ENCODE measurements around the gene LDLRAD2.
"Not testable (repeated sequence)": the region's sequence is repeated elsewhere in the genome, so short reads cannot be mapped to it uniquely, and the experiment has no call there.

The LDLRAD2 gene

GRCh38 chr1:21783679-21784603, 28.1 kb upstream of the LDLRAD2 start:
- no peak for DNase-seq (ENCODE audit: low read depth in 4 of 4, low spot score in 1 of 4)

DNA sequence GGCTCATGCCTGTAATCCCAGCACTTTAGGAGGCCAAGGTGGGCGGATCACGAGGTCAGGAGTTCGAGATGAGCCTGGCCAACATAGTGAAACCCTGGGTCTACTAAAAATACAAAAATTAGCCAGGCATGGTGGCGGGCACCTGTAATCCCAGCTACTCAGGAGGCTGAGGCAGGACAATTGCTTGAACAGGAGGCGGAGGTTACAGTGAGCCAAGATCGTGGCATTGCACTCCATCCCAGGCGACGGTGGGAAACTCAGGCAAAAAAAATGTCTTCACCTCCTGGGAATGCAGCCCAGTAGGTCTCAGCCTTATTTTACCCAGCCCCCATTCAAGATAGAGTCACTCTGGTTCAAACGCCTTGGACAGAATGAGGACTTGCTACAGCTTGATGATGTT, 26.3 kb upstream of the LDLRAD2 start:
- DNase-seq (ENCODE audit: low read depth in 4 of 4, low spot score in 1 of 4) = not testable (repeated sequence)

DNA sequence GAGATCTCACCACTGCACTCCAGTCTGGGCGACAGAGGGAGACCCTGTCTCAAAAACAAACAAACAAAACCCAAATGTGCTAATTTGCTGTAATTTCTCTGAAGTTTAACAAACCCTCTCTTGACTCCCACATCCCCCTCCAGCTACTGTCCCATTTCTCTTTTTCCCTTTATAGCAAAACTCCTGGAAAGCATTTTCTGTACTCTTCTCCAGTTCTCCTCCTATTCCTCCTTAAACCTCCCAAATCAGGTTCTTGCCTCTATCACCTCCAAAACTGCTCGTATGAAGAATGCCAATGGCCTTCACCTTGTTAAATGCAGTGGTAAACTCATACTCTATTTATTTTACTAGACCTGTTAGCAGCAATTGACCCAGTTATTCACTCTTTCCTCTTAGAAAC, 25.4 kb upstream of the LDLRAD2 start:
- no peak for DNase-seq (ENCODE audit: low read depth in 4 of 4, low spot score in 1 of 4)

GRCh38 chr1:21793104-21793503, 19.0 kb upstream of the LDLRAD2 start:
- DNase-seq (ENCODE audit: low read depth in 4 of 4, low spot score in 1 of 4) = no peak

DNA sequence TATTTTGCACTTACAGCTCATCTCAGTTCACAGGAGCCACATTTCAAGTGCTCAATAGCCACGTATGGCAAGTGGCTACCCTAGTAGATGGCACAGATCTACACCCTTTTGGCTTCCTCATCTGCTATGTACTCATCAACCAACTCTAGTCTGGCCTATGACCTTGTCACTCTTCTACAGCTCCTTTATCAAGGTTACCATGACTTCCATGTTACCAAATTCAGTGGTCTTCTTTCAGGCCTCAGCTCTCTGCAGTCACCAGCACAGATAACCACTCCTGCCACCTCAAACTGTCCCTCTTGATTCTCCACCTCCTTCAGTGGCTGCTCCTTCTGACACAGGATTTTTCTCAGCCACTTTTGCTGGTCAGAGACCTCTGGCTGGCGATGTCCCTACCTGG, 17.4 kb upstream of the LDLRAD2 start:
- no peak for DNase-seq (ENCODE audit: low read depth in 4 of 4, low spot score in 1 of 4)

DNA sequence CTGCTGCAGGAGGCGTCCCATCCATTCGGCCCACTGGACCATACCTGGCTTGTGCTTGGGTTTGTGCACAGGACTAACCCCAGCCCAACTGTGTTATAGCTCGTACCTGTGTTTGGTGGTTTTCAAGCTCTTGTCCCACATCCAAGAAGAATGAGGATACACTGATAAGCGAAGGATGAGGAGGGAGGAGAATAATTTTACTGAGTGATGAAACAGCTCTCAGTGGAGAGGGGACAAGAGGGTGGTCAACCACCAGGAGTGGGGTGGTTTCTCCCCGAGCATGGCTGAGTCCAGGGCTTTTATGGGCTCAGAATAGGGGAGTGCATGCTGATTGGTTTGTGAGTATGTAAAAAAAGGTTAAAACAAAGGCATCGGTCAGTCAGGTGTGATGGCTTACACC, 17.0 kb upstream of the LDLRAD2 start:
- DNase-seq (ENCODE audit: low read depth in 4 of 4, low spot score in 1 of 4) = no peak

DNA sequence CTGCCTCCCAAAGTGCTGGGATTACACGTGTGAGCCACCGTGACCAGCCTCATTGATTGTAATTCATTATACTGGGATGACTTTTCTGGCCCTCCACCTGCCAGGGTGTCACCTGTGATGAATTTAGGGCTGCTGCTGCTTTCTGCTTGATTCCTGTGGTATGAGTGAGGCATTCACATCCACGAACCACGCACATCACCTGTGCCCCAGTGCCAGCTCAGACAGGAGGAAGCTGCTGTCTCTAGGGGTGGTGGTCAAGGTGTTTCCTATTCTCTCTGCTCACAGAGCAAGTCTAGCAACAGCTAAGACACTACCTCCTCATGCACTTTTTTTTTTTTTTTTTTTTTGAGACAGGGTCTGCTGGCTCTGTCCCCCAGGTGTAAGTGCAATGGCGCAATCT, 12.3 kb upstream of the LDLRAD2 start:
- no peak for DNase-seq (ENCODE audit: low read depth in 4 of 4, low spot score in 1 of 4)

- no peak for DNase-seq (ENCODE audit: low read depth in 4 of 4, low spot score in 1 of 4)
These were observed 11.0 kb upstream of the LDLRAD2 start for GRCh38 chr1:21801100-21801499.

DNA sequence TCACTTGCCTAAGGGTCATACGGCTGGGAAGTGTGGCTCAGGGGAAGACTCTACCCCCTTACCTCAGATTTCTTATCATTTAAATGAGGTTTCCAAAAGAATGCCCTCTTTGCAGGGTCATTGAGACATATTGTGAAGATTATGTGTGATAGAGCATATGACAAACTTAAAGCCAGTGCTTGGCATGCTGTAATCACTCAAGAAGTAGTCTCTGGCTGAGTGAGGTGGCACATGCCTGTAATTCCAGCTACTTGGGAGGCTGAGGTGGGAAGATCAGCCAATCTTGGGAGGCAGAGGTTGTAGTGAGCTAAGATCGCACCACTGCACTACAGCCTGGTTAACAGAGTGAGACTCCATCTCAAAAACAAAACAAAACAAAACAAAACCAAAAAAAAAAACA, 7.5 kb upstream of the LDLRAD2 start:
- DNase-seq (ENCODE audit: low read depth in 4 of 4, low spot score in 1 of 4) = no peak

DNA sequence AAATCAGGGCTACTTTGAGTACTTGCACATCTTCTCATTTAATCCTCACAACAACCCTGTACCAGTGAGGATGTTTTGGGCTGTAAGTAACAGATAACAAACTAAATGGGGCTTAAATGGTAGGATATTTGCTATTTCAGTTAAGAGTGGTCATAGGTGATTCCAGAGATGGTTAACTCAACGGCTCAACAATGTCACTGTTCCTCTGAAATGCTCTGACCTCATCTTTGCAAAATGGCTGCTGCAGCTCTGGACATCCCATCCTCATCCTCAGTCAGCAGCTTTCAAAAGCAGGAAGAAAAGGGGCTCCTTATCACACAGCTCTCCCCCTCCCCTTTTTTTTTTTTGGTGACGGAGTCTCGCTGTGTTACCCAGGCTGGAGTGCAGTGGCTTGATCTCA, 1.5 kb downstream of the LDLRAD2 start:
- DNase-seq (ENCODE audit: low read depth in 4 of 4, low spot score in 1 of 4) = no peak

- DNase-seq (ENCODE audit: low read depth in 4 of 4, low spot score in 1 of 4) = peak in 2 of 4 experiments; percentile 7 to 10
These were observed 2.3 kb downstream of the LDLRAD2 start for GRCh38 chr1:21814241-21814918.

DNA sequence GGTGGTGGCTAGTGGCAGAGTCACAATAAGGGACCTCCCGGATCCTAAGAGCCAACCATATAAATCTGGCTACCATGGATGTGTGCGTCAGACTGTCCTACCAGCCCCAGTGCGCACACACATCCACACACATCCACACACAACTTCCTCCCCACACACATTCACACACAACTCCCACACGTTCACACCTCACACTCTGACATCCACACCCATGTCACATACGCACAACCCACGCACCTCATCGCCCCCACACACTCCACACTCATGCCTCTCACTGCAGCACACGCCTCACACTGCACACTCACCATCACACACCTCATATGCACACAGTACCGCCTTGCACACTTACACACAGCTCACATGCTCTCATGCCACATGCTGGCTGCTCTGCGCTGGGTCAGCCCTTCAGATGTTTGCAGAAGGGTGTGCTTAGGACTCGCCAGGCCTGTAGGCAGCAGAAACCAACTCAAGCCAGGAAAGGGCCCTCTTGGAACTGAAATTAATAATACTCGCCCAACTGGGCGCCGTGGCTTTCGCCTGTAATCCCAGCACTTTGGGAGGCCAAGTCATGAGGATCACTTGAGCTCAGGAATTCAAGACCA, 3.0 kb downstream of the LDLRAD2 start:
- DNase-seq (ENCODE audit: low read depth in 4 of 4, low spot score in 1 of 4) = no peak

DNA sequence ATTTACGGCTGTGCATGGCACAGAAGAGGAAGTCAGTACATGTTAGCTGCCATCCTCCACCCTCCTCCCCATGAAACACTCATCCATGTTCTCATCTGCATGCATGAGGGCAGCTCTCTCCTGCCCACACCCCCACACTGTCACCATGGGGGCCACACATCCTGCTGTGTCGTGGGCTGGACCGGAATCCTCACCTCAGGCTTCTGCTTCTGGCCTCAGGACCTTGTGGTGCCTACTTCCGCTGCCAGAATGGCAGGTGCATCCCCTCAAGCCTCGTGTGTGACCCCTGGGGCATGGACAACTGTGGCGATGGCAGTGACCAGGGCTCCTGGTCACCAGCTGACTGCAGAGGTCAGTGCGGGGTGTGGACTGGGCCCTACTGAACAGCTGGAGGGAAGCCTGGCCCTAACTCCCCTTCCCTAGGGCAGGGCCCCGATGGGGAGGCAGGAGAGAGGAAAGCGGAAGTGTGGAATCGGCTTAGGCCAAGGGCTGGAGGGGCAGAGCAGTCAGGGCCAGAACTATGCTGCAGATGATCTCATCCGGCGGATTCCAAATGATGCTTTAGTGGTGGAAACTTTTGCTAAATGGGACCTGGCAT, 3.8 kb downstream of the LDLRAD2 start:
- DNase-seq (ENCODE audit: low read depth in 4 of 4, low spot score in 1 of 4) = no peak

DNA sequence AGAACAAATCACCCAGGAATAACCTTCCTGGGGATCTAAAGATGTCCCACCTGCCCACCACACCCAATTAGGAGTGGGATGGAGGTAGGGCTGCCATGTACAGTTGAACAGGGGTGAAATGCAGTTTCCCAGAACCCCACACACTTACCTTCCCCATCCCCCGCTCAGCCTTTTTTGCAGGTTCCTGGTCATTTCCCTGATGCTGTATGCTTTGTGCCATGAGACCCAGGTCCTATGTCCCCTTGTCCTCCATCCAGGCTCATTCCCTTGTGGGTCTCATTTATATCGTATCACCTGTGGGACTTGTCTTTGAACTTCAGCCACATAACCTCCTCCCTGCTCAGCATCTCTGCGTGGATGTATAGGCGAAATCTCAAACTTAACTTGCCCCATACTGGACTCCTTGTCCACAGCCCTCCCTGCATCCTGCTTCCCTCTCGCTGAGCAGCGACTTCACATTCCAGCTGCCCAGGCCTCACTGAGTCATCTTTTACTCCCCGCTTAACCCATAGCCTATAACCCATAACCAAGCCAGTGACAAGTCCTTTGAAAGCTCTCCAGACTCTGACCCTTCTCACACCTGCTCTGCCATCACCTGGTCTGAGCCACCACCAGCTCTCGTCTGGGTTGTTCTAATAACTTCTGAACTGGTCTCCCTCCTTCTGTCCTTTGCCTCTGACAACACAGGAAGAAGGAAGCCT, 4.7 kb downstream of the LDLRAD2 start:
- DNase-seq (ENCODE audit: low read depth in 4 of 4, low spot score in 1 of 4) = no peak

GRCh38 chr1:21818656-21819055, 6.6 kb downstream of the LDLRAD2 start:
- peak in 2 of 4 experiments; percentile 4 to 11 for DNase-seq (ENCODE audit: low read depth in 4 of 4, low spot score in 1 of 4)

DNA sequence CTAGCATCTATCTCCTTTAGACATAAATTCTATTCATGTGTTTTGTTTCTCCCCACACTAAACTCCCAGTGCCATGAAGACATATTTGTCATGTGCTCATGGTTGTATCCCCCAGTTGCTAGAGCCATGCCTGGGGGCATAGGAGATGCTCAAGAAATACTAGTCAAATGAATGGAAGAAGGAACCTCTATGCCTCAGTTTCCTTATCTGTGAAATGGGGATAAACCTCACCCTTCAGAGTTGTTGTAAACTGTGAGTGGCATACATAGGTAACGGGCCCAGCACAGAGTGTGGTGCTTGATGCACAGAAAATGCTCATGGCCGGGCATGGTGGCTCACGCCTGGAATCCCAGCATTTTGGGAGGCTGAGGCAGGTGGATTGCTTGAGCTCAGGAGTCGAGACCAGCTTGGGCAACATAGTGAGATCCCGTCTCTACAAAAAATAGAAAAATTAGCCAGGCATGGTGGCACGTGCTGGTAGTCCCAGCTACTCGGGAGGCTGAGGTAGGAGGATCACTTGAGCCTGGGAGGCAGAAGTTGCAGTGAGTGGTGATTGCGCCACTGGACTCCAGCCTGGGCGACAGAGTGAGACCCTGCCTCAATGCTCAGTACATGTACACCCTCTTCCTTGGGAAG, 8.7 kb downstream of the LDLRAD2 start:
- DNase-seq (ENCODE audit: low read depth in 4 of 4, low spot score in 1 of 4) = no peak

- no peak for DNase-seq (ENCODE audit: low read depth in 4 of 4, low spot score in 1 of 4)
These were observed 9.4 kb downstream of the LDLRAD2 start for GRCh38 chr1:21821385-21822019.

DNA sequence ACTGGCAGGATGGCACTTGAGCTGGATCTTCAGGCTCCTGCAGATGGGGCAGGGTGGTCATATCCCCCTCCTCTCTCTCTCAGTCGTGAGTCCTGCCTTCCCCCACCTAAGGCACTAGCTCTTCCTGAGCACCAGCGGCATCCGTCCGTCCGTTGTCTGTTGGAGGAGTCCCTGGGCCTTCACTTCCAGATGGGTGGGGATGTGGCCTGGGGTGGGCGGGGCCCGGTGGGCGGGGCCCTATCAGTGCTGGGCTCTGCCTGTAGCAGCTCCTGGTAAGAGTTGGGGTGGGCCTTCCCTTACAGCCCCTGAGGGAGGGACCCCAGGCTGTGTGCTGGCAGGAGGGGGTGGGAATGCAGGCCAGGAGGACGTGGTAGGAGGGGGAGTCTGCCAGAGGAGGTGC, 10.3 kb downstream of the LDLRAD2 start:
- DNase-seq (ENCODE audit: low read depth in 4 of 4, low spot score in 1 of 4) = no peak

DNA sequence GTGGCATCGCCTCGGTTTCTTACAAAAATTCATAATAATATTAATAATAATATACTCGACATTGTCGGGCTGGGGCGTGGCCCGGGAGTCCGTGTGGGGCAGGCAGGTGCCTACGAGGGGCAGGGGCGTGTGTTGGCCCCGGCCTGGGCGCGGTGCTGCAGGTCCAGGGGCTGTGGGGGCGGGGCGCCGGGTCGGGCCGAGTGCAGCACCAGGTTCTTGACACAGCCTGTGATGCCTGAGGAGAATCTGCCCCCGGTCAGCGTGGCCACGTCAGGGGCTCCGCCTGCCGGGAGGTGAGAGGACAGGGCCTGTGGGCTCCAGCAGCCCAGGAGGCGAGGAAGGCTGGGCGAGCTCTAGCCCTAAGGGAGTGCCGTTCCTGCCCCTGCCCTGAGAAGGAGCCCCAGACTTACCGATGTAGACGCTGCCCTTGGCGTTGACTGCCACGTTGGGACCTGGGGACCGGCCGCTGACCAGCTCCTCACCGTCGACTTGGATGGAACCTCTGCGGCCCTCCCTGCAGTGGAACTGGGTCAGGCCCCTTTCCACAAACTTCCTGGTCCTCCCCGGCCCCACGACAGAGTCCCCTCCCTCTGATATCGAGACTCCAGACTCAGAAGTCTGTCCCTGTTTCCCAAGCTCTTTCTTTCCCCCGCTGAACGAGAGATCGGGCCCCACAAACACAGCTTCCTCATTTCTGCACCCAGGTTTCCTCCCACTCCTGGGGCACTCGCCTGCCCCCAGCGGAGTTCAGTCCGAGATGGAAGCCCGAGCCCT, 11.3 kb downstream of the LDLRAD2 start:
- no peak for DNase-seq (ENCODE audit: low read depth in 4 of 4, low spot score in 1 of 4)

Data from stimulated activated CD4-positive, alpha-beta T cell treated with anti-CD3 and anti-CD28 coated beads, Interleukin-1b, Interleukin-23, amount 100 ng/mL, for 24 hours (primary cell).